ENCODE measurements around the gene NEIL3.

- TF ChIP-seq CTCF (IDR thresholded peaks at IDR 0.05), result no peak
- TF ChIP-seq POLR2A (IDR thresholded peaks at IDR 0.05), result no peak
- TF ChIP-seq POLR2AphosphoS5 (IDR thresholded peaks at IDR 0.05), result no peak
Observed at GRCh38 chr4:177301126-177301639, 8.5 kb upstream of the NEIL3 start.

All from suprapubic skin (tissue), 4 donors.